Mucosa of stomach (tissue), 1 donor: Measurements from ENCODE around the gene CCDC141.

Source experiments
- H3K27me3 ChIP-seq: one replicate; pipeline ENCODE4 v1.7.0; 2013; ENCODE audit warnings: mild to moderate bottlenecking, low read length; ENCODE audit not compliant: control insufficient read depth, insufficient read depth
- H3K36me3 ChIP-seq: one replicate; pipeline ENCODE4 v1.7.0; 2013; ENCODE audit warnings: low read length; ENCODE audit not compliant: control insufficient read depth, insufficient read depth
- H3K4me1 ChIP-seq: one replicate; pipeline ENCODE4 v1.7.0; 2013; ENCODE audit warnings: mild to moderate bottlenecking, low read length; ENCODE audit not compliant: control insufficient read depth, insufficient read depth
- H3K4me3 ChIP-seq: one replicate; pipeline ENCODE4 v1.7.0; 2013; ENCODE audit warnings: low read length
- H3K9ac ChIP-seq: one replicate; pipeline ENCODE4 v1.7.0; 2013; ENCODE audit warnings: mild to moderate bottlenecking, low read length, moderate library complexity
- H3K9me3 ChIP-seq: one replicate; pipeline ENCODE4 v1.7.0; 2013; ENCODE audit warnings: mild to moderate bottlenecking, low read length, moderate library complexity; ENCODE audit not compliant: control insufficient read depth
- donor health status: Pancreatic carcinoma.

Gene CCDC141

GRCh38 chr2:178951266-178952006 is 98.5 kb downstream of the CCDC141 start:
- H3K9ac ChIP-seq = no peak overlapping the region
- H3K36me3 ChIP-seq = no peaks in the 10 kb centered on the region
- H3K9me3 ChIP-seq = no peaks in the 10 kb centered on the region
- no peak overlapping the region for H3K4me3 ChIP-seq
- H3K4me1 ChIP-seq = no peaks in the 10 kb centered on the region
- no peaks in the 10 kb centered on the region for H3K27me3 ChIP-seq

- Histone ChIP-seq H3K4me1 (no peaks in the 10 kb centered on the region), H3K27me3 (no peaks in the 10 kb centered on the region), H3K9me3 (no peaks in the 10 kb centered on the region), H3K36me3 (no peaks in the 10 kb centered on the region), H3K4me3 (no peak overlapping the region), H3K9ac (no peak overlapping the region)
Observed at GRCh38 chr2:178949584-178949983, 100.4 kb downstream of the CCDC141 start.

- H3K36me3 ChIP-seq = no peaks in the 10 kb centered on the region
Observed at GRCh38 chr2:178949151-178949550, 100.8 kb downstream of the CCDC141 start.

GRCh38 chr2:178947006-178947405 is 102.9 kb downstream of the CCDC141 start:
- no peaks in the 10 kb centered on the region for H3K27me3 ChIP-seq
- no peak overlapping the region for H3K9ac ChIP-seq
- no peaks in the 10 kb centered on the region for H3K4me1 ChIP-seq
- H3K36me3 ChIP-seq = no peaks in the 10 kb centered on the region
- no peaks in the 10 kb centered on the region for H3K9me3 ChIP-seq
- no peak overlapping the region for H3K4me3 ChIP-seq

More at GRCh38 chr2:178949151-178949550, 100.8 kb downstream of the CCDC141 start:
- no peak overlapping the region for H3K9ac ChIP-seq
- no peaks in the 10 kb centered on the region for H3K4me1 ChIP-seq
- no peak overlapping the region for H3K4me3 ChIP-seq
- H3K9me3 ChIP-seq = no peaks in the 10 kb centered on the region
- no peaks in the 10 kb centered on the region for H3K27me3 ChIP-seq

GRCh38 chr2:178946494-178946893 is 103.4 kb downstream of the CCDC141 start:
- Histone ChIP-seq H3K4me1 (no peaks in the 10 kb centered on the region), H3K9ac (no peak overlapping the region), H3K36me3 (no peaks in the 10 kb centered on the region), H3K4me3 (no peak overlapping the region), H3K9me3 (no peaks in the 10 kb centered on the region), H3K27me3 (no peaks in the 10 kb centered on the region)

- Histone ChIP-seq H3K9me3 (no peaks in the 10 kb centered on the region), H3K4me3 (no peak overlapping the region), H3K27me3 (no peaks in the 10 kb centered on the region), H3K9ac (no peak overlapping the region), H3K4me1 (no peaks in the 10 kb centered on the region), H3K36me3 (no peaks in the 10 kb centered on the region)
Observed at GRCh38 chr2:178943745-178944144, 106.2 kb downstream of the CCDC141 start.

GRCh38 chr2:178934571-178934970 is 115.4 kb downstream of the CCDC141 start:
- H3K4me3 ChIP-seq = no peak overlapping the region
- no peaks in the 10 kb centered on the region for H3K36me3 ChIP-seq
- no peak overlapping the region for H3K9ac ChIP-seq
- no peaks in the 10 kb centered on the region for H3K4me1 ChIP-seq
- H3K9me3 ChIP-seq = no peaks in the 10 kb centered on the region
- no peaks in the 10 kb centered on the region for H3K27me3 ChIP-seq

GRCh38 chr2:178933493-178933892 is 116.4 kb downstream of the CCDC141 start:
- Histone ChIP-seq H3K9ac (no peak overlapping the region), H3K9me3 (no peaks in the 10 kb centered on the region), H3K36me3 (no peaks in the 10 kb centered on the region), H3K4me3 (no peak overlapping the region), H3K4me1 (no peaks in the 10 kb centered on the region), H3K27me3 (no peaks in the 10 kb centered on the region)

GRCh38 chr2:178928077-178928476 is 121.9 kb downstream of the CCDC141 start:
- Histone ChIP-seq H3K27me3 (no peaks in the 10 kb centered on the region), H3K9me3 (no peaks in the 10 kb centered on the region), H3K4me1 (no peaks in the 10 kb centered on the region), H3K36me3 (no peaks in the 10 kb centered on the region), H3K9ac (no peak overlapping the region), H3K4me3 (no peak overlapping the region)

- no peaks in the 10 kb centered on the region for H3K36me3 ChIP-seq
- H3K4me3 ChIP-seq = no peak overlapping the region
- H3K9ac ChIP-seq = no peak overlapping the region
- H3K9me3 ChIP-seq = no peaks in the 10 kb centered on the region
- no peaks in the 10 kb centered on the region for H3K4me1 ChIP-seq
- H3K27me3 ChIP-seq = no peaks in the 10 kb centered on the region
Observed at GRCh38 chr2:178927173-178927572, 122.8 kb downstream of the CCDC141 start.

GRCh38 chr2:178924817-178925216 is 125.1 kb downstream of the CCDC141 start:
- no peak overlapping the region for H3K4me3 ChIP-seq
- no peaks in the 10 kb centered on the region for H3K36me3 ChIP-seq
- no peaks in the 10 kb centered on the region for H3K27me3 ChIP-seq
- H3K9me3 ChIP-seq = no peaks in the 10 kb centered on the region
- H3K9ac ChIP-seq = no peak overlapping the region
- no peaks in the 10 kb centered on the region for H3K4me1 ChIP-seq

GRCh38 chr2:178923546-178923945 is 126.4 kb downstream of the CCDC141 start:
- Histone ChIP-seq H3K36me3 (no peaks in the 10 kb centered on the region), H3K9ac (no peak overlapping the region), H3K4me3 (no peak overlapping the region), H3K27me3 (no peaks in the 10 kb centered on the region), H3K4me1 (no peaks in the 10 kb centered on the region), H3K9me3 (no peaks in the 10 kb centered on the region)
